ENCODE measurements around the gene FGF8.

DNA sequence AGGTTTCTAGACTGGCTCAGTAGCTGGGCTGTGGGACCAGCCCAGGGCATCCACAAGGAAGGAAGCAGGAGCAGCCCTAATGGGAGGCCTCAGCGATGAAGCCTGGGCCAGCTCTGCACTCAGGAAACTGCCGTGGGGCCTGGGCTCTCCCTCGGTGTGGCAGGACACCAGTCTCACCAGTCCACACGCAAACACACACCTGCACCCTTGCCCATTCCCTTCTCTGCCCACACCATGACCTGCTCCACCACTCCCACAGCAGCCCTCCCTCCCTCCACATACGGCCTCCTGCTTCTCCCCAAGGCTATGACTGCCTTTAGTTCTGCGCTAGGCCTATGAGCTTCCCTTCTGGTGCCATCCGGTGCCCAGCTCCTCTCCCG is 7.1 kb downstream of the FGF8 start:
- TF ChIP-seq POLR2A (IDR thresholded peaks at IDR 0.05; ENCODE audit: low read depth, low read length): no peak
- no peak for TF ChIP-seq SMC3 (IDR thresholded peaks at IDR 0.05; ENCODE audit: low read depth, low read length)
- TF ChIP-seq CTCF (conservative IDR thresholded peaks at IDR 0.05; ENCODE audit: low read depth, low read length): no peak
- TF ChIP-seq MXI1 (IDR thresholded peaks at IDR 0.05; ENCODE audit: borderline replicate concordance, low read depth, low read length): no peak
- no peak for TF ChIP-seq MAZ (IDR thresholded peaks at IDR 0.05; ENCODE audit: borderline replicate concordance, low read depth, low read length)
- TF ChIP-seq RAD21 (IDR thresholded peaks at IDR 0.05; ENCODE audit: low read length): no peak
- no peak for TF ChIP-seq BHLHE40 (IDR thresholded peaks at IDR 0.05; ENCODE audit: low read depth, low read length)
- TF ChIP-seq ELK1 (IDR thresholded peaks at IDR 0.05; ENCODE audit: borderline replicate concordance, low read depth, low read length): no peak
- no peak for TF ChIP-seq RFX5 (IDR thresholded peaks at IDR 0.05; ENCODE audit: low read depth, low read length)
- TF ChIP-seq CEBPB (IDR thresholded peaks at IDR 0.05; ENCODE audit: low read depth, low read length): no peak
- TF ChIP-seq, protein P1, sequence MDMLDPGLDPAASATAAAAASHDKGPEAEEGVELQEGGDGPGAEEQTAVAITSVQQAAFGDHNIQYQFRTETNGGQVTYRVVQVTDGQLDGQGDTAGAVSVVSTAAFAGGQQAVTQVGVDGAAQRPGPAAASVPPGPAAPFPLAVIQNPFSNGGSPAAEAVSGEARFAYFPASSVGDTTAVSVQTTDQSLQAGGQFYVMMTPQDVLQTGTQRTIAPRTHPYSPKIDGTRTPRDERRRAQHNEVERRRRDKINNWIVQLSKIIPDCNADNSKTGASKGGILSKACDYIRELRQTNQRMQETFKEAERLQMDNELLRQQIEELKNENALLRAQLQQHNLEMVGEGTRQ (IDR thresholded peaks at IDR 0.05; ENCODE audit: low read depth, low read length): no peak
- TF ChIP-seq FOS (IDR thresholded peaks at IDR 0.05; ENCODE audit: low read depth, low read length): no peak
- TF ChIP-seq RCOR1 (IDR thresholded peaks at IDR 0.05; ENCODE audit: insufficient replicate concordance, low read length): no peak
